Measurements from ENCODE around the gene WBP1. TPM values are rescaled to one million over a fixed set of nuclear protein-coding genes. Genes with fewer than 3 reads are reported as not detected.
"Not testable (repeated sequence)": the region's sequence is repeated elsewhere in the genome, so short reads cannot be mapped to it uniquely, and the experiment has no call there.

The WBP1 gene
- total RNA-seq, 1 donor from 2014 or later = 24.9 TPM

DNA sequence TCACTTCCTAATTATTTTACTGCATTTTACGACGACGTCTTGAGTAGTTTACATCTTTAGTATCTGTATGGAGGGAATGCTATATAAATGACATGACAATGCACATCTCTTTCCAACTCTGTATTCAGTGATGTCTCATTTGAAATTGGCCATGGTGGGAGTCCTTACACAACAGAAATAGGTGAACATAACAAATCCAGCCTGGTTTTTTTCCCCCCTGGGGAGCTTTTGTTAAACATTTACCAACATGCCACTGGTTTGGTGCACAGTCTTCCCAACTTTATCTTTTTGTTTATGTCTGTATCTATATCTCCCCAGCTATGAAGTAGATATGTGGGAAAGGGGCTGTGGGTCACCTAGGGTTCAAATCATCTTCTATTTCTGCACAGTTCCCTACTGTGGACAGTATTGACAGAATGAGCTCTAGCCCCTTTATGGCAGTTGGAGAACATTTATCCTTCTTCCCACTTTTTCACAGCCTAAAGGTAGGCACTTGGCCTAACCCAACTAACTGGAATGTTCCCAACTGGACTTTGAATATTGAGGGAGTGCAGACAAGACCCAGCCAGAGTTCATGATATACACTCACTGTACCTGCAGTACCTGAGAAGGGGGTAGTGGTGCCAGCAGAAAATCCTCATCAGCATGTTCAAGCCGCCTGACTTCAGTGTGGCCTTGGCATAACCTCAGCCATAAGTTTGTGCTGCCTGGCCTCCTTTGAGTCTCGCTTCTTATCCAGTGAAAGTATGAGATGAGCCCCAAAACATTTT, 10.8 kb upstream of the WBP1 start:
- FAIRE-seq = no peak
- DNase-seq (ENCODE audit: low spot score in 2 of 2) = no peak

DNA sequence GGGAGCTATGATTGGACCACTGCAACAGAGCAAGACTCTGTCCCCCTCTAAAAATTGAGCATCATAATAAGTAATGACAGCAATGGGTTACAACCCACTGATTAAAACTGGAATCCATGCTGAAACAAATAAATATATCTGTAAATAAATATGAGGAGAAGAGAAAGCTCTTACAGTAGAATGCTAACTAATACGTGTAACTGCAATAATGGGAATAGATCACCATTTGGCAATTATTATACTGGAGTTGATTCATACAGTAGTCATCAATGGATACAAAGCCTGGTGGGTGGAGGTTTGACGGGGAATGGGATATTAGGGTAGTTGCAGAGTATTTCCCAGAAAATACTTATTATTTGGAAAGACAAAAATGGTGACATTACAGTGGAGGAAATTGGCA, 9.5 kb upstream of the WBP1 start:
- FAIRE-seq = no peak
- DNase-seq (ENCODE audit: low spot score in 2 of 2) = no peak

DNA sequence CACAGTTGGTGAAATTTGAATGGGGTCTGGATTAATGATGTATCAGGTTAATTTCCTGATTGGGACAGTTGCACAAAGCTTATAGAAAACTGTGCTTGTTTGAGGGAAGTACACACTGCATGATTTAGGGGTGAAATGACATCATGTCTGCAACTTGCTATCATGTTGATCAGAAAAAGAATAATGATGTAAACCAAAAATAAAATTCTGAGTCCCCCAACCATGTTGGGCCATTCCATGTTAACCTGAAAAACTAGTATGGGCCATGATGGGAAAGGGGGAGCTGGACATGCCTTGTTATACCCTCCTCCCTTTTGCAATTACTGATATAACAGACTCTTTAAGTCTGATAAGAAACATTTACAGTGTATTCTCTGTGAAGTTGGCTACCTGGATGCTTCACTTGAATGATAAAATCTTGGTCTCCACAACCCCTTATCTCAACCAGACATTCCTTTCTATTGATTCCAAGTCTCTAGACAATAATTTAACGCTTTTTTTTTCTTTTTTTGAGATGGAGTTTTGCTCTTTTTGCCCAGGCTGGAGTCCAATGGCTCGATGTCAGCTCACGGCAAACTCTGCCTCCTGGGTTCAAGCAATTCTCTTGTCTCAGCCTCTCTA, 7.6 kb upstream of the WBP1 start:
- no peak for FAIRE-seq
- no peak for DNase-seq (ENCODE audit: low spot score in 2 of 2)

DNA sequence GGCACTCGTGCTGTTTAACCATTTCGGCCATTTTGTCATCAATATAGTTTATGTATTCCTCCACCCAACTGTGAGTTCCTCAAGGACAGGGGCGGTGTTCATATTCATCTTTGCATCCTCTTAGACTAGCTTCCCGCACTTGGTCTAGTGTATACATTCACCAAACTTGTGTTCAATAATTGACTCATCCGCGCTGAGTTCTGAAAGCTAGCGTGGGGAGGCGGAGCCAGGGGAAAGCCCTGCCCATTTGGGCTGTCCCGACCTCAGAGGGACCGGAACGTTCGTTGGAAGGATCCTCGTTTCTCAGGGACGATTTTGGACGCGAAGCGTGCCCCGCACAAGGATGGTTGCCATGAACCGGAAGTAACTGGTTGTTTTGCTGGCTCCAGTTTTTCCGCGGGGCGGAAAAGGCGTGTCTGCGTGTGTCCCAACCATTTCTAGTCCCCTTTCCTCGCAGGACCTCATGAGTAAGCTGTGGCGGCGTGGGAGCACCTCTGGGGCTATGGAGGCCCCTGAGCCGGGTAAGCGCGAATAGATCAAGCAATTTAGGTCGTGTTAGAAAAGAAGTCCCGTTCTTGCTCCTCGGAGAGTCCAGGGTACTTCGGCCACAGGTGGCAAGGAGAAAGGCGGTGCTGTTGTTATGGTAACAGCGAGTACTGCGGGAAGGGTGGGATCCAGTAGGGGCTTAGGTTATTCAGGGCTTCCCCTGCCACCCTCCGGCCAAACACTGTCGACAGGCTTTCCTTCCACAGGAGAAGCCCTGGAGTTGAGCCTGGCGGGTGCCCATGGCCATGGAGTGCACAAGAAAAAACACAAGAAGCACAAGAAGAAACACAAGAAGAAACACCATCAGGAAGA, 3.4 kb upstream of the WBP1 start, which contains the start of gene INO80B:
INO80B (plus strand) TSS at position 434 of the 858 bp plus-strand sequence; CDS start at position 464, 30 bp downstream.
- DNase-seq (ENCODE audit: low spot score in 2 of 2) = peak; percentile 82 to 84
- FAIRE-seq = peak; percentile 30

GRCh38 chr2:74457129-74457548, 1.1 kb upstream of the WBP1 start:
- DNase-seq (ENCODE audit: low spot score in 2 of 2) = no peak

GRCh38 chr2:74457549-74458131, 598 bp upstream of the WBP1 start:
- FAIRE-seq (no peak), DNase-seq (ENCODE audit: low spot score in 2 of 2) (no peak)

More at GRCh38 chr2:74457129-74457548, 1.1 kb upstream of the WBP1 start:
- FAIRE-seq = no peak

DNA sequence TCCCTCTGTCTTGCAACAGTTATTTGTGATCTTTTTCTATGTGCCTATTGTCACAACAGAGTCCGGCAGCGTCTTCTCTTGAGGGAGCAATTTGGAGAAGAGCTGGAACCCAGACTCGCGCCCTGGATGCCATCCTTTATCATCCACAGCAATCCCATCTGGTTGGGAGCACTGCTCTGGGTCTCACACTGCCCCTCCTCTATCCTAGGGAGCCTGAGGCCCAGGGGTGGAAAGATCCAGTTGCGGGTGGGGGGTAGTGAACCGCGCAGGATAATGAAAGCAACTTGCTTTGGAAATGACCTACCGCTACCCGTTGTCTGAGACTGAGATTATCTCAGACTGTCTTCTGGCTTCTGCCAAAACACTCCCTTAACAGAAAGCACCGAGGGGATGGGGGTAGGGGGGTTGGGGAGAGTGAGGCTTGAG, 713 bp downstream of the WBP1 start:
- no peak for FAIRE-seq
- DNase-seq (ENCODE audit: low spot score in 2 of 2) = no peak

DNA sequence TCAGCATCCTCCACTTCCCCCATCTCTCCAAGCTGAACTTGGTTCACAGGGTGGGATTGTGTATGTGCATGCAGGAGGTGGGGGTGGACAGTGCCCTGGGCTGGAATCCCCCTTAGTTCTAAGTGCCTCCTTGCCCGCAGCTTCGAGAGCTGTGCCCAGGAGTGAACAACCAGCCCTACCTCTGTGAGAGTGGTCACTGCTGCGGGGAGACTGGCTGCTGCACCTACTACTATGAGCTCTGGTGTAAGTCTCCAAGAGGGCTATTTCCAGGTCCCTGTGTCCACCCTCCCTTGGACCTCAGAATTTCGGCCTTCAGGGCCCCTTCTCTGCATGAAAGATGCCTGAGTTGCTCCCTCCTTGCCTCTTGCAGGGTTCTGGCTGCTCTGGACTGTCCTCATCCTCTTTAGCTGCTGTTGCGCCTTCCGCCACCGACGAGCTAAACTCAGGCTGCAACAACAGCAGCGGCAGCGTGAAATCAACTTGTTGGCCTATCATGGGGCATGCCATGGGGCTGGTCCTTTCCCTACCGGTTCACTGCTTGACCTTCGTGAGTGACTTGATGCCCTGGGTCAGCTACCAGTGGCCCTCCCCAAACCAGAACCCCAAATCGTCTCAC, 1.4 kb downstream of the WBP1 start:
- FAIRE-seq = not testable (repeated sequence)

DNA sequence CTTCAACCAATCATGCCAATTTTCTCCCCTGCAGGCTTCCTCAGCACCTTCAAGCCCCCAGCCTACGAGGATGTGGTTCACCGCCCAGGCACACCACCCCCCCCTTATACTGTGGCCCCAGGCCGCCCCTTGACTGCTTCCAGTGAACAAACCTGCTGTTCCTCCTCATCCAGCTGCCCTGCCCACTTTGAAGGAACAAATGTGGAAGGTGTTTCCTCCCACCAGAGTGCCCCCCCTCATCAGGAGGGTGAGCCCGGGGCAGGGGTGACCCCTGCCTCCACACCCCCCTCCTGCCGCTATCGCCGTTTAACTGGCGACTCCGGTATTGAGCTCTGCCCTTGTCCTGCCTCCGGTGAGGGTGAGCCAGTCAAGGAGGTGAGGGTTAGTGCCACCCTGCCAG, 1.9 kb downstream of the WBP1 start:
- not testable (repeated sequence) for FAIRE-seq; DNase-seq (ENCODE audit: low spot score in 2 of 2)

More for the DNA sequence above, 1.4 kb downstream of the WBP1 start:
- DNase-seq (ENCODE audit: low spot score in 2 of 2) = not testable (repeated sequence)

- FAIRE-seq = no peak
- no peak for DNase-seq (ENCODE audit: low spot score in 2 of 2)
These were observed 3.2 kb downstream of the WBP1 start for GRCh38 chr2:74461187-74462053.

GRCh38 chr2:74462054-74462785, 4.0 kb downstream of the WBP1 start:
- FAIRE-seq = no peak
- no peak for DNase-seq (ENCODE audit: low spot score in 2 of 2)

- FAIRE-seq = no peak
- DNase-seq (ENCODE audit: low spot score in 2 of 2) = no peak
These were observed 4.5 kb downstream of the WBP1 start for GRCh38 chr2:74462786-74463105.

GRCh38 chr2:74464406-74464805, 6.2 kb downstream of the WBP1 start:
- no peak for DNase-seq (ENCODE audit: low spot score in 2 of 2)
- no peak for FAIRE-seq

DNA sequence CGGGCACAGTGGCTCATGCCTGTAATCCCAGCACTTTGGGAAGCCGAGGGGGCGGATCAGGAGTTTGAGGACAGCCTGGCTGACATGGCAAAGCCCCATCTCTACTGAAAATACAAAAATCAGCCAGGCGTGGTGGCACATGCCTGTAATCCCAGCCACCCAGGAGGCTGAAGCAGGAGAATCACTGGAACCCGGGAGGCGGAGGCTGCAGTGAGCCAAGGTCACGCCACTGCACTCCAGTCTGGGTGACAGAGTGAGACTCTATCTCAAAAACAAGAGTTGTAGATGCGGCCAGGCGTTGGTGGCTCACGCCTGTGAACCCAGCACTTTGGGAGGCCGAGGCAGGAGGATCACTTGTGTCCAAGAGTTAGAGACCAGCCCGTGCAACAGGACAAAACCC, 12.5 kb downstream of the WBP1 start:
- DNase-seq (ENCODE audit: low spot score in 2 of 2); FAIRE-seq: not testable (repeated sequence)

- FAIRE-seq = no peak
These were observed 13.3 kb downstream of the WBP1 start for GRCh38 chr2:74471332-74472065.

GRCh38 chr2:74472086-74472944, 14.1 kb downstream of the WBP1 start, which contains the start of gene MRPL53:
Gene MRPL53 (minus strand): TSS chr2:74472680. CDS start chr2:74472660, 20 bp downstream.
- DNase-seq (ENCODE audit: low spot score in 2 of 2) (peak; percentile 81 to 82), FAIRE-seq (no peak)

More at GRCh38 chr2:74471332-74472065, 13.3 kb downstream of the WBP1 start:
- DNase-seq (ENCODE audit: low spot score in 2 of 2) = no peak

DNA sequence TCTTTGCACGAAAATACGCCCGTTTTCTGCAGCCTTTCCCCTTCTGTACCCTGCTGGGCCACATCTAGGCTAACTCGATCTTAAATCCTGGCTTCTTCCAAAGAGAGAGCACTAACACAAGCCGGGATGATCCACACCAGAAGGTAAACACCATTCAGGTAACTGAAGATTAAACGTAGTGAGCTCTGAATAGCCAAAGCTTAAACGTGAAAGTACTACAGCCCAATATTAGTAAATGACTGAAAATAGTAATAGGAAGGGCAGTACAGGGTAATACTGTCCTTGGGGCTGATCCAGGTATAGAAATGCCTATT, 14.7 kb downstream of the WBP1 start:
- FAIRE-seq (no peak), DNase-seq (ENCODE audit: low spot score in 2 of 2) (no peak)
